HG02678 (cell line): Measurements from ENCODE around the gene FSD1.
"Not testable (repeated sequence)": the region's sequence is repeated elsewhere in the genome, so short reads cannot be mapped to it uniquely, and the experiment has no call there.

Experiments used
- ATAC-seq: cut with Tn5 transposase; IDR thresholded peaks from one replicate; pipeline ENCODE4 v1.9.1; 2021; ENCODE audit warnings: mild to moderate bottlenecking, moderate library complexity; ENCODE audit not compliant: unreplicated experiment

Gene FSD1

DNA sequence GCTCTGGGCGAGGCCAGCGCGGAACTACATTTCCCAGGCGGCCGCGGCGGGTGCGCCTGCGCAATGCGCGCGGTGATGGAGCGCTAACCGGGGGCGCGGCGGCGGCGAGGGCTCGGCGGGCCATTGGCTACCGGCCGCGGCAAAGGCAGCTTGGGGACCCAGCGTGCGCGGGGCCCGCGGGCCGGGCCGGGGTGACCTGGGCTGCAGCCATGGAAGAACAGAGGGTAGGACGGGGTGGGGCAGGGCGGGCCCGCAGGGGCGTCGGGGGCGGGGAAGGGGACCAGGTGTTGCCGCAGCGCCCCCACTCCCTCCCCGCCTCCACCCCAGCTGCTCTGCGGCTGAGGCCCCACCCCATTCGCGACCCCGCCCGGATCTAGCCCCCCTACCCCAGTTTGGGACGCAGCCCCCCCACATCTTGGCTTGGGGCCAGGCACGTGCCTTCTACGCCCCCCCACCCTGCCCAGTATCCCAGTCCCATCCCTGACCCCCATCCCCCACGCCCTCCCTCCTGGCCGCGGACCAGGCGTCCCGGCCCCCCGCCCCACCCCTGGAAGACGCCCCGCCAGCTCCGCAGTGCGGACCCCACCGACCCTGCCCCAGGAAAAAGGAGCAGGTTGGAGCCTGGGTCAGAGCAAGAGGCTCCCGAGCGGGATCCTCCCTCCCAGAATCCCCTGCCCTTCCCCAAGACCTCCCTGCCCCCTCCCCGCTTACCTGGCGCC is at the start of gene FSD1:
Gene FSD1, plus strand, starts transcription at position 61 of the 719 bp plus-strand sequence. Its CDS starts 149 bp downstream, at position 210.
- ATAC-seq: no peak

DNA sequence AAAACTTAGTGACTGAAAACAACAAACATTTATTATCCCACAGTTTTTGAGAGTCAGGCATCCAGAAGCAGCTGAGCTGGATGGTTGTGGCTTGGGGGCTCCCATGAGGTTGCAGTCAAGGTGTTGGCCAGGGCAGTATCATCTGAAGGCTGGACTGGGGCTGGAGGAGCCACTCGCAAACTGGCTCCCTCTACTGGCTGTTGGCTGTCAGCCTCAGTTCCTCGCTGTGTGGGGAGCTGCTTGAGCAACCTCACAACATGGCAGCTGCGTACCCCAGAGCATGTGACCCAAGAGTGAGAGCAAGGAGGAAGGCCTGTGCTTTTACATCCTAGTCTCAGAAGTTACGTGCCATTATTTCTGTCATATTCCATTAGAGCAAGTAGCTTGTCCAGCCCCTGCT is 47.8 kb upstream of the FSD1 start:
- ATAC-seq: no peak

DNA sequence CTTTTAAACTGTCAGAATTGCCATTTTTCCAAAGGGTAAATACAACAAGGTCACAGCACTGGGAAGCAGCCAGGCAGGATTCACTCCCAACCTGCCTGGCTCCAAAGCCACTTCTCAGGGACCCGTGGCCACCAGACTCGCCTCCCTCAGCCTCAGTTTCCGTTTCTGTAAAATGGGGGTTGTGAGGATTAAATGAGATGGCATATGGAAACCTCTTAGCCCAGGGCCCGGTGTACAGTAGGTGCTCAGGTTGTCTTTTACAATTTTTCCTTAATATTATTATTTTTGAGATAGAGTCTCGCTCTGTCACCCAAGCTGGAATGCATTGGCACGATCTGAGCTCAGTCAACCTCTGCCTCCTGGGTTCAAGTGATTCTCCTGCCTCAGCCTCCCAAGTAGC is 47.4 kb upstream of the FSD1 start:
- ATAC-seq: no peak

DNA sequence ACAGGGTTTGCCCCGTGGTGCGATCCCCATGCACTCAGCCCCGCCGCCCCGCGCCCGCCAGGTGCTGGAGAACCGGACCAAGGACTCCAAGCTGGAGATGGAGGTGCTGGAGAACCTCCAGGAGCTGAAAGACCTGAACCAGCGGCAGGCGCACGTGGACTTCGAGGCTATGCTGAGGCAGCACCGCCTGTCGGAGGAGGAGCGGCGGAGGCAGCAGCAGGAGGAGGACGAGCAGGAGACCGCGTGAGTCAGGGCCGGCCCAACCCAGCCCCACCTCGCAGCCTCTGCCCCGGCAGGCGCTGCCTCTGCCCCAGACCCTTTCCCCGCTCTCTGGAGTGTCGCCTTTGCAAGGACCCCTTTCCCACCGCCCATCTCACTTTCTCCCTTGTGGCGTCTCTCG is 46.2 kb upstream of the FSD1 start:
- ATAC-seq: no peak

DNA sequence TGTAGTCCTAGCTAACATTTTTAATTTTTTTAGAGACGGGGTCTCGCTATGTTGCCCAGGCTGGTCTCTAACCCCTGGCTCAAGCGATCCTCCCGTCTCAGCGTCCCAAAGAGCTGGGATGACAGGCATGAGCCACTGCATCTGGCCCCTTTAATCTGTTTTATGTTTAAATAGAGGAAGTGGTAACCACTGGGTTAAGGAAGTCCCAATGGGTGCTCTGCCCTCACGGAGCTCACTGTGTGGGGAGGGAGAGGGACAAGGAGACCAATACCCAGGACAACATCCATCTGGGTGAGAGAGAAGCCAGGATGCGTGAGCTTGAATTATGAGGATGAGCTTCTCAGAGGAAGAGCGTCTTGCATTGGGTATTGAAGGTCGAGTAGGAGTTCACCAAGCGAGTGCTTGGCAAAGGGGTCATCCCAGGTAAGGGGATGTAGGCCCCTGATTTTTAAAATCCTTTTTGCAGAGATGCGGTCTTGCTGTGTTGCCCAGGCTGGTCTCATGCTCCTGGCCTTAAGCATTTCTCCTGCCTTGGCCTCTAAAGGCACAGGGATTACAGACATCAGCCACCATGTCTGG is 43.7 kb upstream of the FSD1 start:
- ATAC-seq: no peak

DNA sequence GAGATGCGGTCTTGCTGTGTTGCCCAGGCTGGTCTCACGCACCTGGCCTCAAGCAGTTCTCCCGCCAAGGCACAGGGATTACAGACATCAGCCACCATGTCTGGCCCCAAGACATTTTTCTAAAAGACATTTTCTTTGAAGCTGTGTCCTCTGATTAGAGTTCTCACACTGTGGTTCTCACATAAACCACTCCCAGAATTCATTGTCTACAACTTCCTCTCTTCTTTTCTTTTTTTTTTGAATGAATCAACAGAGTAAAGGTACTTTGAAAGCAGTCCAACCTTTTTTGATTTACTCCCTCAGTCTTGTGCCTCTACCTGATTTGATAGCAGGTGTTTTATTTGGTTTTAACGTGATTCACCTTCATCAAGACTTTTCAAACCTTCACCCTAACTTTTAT is 39.6 kb upstream of the FSD1 start:
- no peak for ATAC-seq

DNA sequence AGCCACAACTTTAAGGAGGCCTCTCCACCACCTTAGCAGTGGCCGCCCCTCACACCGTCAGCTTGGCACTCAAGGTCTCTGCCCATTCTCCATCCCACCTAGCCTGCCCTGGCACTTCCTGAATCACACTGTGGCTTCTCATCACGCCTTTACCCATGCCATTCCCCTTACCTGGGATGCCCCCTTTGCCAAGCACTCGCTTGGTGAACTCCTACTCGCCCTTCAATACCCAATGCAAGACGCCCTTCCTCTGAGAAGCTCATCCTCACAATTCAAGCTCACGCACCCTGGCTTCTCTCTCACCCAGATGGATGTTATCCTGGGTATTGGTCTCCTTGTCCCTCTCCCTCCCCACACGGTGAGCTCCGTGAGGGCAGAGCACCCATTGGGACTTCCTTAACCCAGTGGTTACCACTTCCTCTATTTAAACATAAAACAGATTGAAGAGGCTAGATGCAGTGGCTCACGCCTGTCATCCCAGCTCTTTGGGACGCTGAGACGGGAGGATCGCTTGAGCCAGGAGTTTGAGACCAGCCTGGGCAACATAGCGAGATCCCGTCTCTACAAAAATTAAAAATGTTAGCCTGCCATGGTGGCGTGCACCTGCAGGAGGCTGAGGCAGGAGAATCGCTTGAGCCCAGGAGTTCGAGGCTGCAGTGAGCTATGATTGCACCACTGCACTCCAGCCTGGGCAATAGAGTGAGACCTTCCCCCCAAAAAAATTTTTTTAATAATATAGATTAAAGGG is 38.0 kb upstream of the FSD1 start:
- no peak for ATAC-seq

DNA sequence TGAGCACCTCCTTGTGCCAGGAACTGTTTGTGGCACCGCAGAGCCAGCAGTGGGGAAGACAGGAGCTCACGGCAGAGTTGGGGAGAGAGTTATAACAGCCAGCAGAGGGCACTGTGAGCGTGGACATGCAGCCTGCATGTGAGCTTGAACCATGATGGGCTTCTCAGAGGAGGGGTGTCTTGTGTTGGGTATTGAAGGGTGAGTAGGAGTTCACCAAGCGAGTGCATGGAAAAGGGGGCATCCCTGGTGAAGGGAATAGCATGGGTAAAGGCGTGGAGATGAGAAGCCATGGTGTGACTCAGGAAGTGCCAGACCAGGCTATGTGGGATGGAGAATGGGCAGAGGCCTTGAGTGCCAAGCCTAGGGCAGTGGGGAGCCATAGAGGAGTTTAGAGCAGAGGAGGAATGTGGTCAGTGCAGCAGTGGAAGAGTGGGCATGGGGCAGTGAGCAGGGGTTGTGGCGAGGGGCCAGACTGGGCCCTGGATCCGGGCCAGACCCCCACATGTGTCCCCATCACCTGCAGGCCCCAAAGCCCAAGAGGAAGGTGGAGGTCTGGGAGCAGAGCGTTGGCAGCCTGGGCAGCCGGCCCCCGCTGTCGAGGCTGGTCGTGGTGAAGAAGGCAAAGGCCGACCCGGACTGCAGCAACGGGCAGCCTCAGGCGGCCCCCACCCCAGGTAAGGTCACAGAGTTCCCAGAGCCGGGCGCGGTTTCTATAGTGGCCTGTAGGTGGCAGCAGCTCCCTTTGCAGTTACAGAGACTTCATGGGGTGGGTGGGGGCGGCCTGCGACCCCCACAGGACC is 37.1 kb upstream of the FSD1 start:
- no peak for ATAC-seq

DNA sequence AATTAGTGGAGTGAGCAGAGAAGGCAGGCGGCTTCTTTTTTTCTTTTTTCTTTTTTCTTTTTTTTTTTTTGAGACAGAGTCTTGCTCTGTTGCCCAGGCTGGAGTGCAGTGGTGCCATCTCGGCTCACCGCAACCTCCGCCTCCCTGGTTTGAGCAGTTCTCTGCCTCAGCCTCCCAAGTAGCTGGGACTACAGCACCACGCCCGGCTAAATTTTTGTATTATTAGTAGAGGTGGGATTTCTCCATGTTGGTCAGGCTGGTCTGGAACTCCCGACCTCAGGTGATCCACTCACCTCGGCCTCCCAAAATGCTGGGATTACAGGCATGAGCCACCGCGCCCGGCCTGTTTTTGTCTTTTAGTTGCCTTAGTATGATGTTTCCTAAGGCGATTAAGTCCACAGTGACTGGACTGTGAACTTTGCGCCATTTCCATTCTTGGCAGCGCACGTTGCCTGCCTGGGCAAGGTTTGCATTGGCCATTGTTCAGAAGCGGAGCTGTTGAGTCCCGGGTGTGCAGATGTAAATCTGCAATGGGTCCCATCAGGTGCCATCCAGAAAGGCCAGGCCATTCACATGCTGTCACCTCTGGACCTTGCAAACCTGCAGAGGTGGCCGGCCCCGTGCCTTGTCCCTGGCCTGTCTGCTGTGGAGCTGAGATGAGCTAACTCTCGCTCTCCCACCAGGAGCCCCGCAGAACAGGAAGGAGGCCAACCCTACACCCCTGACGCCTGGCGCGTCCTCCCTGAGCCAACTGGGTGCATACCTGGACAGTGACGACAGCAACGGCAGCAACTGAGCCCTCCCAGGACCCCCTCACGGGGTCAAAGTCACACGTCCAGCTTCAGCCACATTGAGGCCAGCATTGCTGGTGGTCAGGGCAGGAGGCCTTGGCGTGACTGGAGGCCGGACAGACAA is 36.2 kb upstream of the FSD1 start:
- ATAC-seq: no peak

DNA sequence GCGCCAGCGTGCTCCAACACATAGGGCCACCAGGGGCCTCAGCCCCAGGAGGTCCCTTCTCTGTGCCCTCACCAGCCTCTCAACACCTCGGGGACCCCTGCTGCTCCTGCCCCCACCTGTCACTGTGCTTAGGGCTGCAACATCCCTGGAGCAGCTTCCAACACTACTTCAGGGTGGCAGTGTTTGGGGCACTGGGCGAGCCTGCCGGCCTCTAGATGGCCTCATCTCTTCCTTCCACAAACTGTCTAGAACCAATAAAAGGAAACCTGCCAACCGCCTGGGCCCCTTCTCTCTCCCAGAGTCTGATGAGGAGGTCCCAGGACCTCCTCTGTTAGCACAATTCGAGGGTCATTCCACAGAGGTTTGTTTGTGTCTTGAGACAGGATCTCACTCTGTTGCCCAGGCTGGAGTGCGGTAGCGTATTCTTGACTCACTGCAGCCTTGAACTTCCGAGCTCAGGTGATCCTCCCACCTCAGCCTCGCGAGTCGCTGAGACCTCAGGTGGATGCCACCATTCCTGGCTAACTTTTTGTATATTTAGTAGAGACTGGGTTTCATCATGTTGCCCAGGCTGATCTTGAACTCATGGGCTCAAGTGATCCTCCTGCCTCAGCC is 35.5 kb upstream of the FSD1 start:
- ATAC-seq: no peak

DNA sequence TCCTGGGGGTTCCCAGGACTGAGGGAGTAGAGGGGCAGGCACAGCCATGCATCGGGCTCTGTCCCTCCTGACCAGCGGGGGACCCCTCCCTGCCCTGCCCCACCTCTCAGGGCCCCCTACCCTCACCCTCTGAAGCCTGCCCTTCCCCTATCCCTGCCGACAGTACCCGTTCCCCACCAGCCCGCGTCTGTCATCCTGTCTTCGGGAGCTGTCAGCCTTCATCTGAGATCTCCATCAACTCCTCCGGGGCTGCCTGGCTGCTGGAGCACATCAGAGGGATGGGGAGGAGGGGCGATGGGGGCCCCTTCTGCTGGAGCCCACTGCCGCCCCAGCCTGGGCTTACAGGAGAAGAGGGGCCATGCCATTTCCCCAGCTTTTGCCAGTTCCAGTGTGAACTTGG is 31.5 kb upstream of the FSD1 start:
- ATAC-seq: no peak

DNA sequence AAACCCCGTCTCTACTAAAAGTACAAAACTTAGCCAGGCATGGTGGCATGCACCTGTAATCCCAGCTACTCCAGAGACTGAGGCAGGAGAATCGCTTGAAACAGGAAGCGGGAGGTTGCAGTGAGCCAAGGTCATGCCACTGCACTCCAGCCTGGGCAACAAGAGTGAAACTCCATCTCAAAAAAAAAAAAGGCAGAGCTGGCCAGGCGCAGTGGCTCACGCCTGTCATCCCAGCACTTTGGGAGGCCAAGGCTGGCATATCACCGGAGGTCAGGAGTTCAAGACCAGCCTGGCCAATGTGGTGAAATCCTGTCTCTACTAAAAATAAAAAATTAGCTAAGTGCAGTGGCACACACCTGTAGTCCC is 30.1 kb upstream of the FSD1 start:
- not testable (repeated sequence) for ATAC-seq

DNA sequence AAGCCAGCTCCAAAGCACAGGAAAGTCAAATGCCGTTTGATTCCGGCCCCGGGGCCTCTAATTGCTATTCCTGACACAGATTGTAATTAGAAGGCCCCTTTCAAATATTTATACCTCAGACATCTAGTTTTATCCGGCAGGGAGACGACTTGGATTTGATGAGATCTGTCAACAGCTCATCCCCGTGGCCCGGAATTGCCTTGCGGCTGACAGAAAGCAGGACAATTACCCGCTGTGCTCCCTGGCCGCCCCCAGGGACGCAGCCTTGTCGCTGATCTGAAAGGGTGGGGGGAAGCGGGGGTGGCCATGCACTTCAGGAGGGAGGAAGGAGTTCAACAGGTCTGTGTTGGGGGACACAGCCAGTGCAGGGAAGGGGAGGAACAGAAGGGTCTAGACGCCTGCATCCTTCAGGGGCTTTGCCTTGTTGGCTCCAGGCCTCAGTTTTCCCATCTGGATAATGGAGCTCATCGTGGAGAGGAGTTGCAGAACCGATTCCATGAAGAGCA is 27.2 kb upstream of the FSD1 start:
- ATAC-seq: no peak

DNA sequence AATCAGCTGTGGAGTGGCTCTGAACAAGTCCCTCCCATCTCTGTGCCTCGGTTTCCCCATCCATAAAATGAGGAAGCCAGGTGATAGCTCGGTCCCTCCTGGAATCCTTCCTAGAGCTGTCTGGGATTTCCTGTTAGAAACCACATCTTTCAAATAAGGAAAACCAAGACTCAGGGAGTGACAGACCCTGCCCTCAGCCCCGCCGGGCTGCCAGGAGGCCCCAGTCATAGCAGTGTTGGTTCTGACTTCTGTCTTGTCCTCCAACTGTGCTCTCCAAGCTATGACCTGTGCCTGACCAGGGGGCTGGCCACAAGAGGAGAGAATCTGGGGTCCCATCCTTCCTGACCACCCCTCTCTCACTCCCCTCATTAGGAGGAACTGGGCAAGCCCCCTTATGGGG is 26.4 kb upstream of the FSD1 start:
- ATAC-seq: no peak

DNA sequence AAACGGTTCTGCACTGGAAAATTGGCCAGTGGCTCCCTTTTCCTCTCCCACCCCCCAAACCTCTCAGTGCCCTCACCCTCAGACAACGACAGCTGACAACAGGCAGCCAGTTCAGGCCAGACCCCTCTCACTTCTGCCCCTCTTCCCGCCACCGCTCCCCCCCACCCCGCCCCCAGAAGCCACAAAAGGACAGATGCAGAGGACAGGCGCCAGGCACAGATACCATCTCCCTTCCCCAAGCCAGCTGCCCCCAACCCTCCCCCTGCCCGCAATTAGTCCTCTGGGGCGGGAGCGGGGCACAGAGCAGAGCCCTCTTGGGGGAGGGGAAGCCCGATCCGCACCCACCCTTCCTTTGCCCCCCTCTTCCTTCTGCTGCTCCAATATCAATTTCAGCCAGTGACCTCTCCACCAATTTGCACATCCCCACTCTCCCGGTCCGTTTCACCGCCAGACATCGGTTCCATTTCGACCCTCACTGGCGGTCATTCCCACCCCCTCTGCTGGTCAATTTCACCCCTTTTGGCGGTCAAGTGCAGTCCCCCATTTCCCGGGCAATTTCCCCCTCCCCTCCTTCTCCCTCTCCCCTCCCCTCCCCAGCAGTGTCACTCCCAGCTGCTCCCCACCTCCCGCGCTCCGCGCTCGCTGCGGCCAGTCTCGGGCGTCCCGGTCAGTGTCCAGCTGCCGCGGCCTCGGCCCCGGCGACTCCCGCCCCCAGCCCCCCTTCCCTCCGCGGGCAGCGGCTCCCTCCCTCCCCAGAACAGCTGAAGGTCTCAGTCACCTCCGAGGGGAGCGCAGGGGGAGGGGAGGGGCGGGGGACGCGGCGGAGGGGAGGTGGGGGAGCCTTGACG is 25.8 kb upstream of the FSD1 start, which contains the start of gene SHD:
Gene SHD, plus strand, starts transcription at position 848 of the 848 bp plus-strand sequence. CDS start 798 bp downstream, outside the sequence.
- ATAC-seq: no peak

DNA sequence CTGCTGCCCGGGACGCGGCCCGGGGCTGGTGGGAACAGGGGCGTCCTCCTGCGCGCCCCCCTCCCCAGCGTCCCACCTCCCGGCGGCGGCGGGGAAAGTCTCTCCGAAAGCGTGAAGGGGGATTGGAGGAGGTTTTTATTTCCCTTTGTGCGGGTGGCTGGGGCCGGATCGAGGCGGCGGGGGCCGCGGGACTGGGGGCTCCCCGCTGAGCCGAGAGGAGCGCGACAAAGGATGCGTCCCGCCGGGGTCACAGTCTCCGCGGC is 25.2 kb upstream of the FSD1 start:
- no peak for ATAC-seq

DNA sequence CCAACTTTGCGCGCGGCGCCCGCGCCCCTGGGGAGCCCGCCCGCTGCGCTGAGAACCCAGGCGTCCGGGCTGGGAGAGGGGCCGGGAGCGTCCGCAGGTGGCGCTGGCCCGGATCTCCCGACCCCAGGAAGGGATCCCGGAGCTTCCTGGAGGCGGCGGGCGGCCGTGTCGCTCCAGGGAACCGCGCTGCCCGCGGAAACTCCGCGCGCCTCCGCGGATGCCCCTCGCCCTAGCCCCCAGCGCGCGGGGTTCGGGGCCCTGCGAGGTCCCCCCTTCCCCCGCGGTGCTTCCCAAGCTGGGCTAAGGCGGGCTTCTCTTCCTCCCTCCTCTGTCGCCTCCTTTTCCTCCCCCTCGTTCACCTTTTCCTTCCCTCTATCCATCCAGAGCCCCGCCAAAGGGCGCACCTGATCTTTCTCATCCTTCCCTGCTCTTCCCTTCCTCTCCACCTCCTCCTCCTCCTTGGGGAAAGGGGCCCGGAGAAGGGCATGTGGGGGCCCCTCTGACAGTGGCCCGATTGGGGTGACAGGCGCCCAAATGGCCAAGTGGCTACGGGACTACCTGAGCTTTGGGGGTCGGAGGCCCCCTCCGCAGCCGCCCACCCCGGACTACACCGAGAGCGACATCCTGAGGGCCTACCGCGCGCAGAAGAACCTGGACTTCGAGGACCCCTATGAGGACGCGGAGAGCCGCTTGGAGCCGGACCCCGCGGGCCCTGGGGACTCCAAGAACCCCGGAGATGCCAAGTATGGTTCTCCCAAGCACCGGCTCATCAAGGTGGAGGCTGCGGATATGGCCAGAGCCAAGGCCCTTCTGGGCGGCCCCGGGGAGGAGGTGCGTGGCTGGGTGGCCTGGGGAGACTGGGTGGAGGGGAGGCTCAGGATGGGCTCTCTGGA is 24.6 kb upstream of the FSD1 start:
- no peak for ATAC-seq
